GM18520 (cell line): ENCODE results near the gene CNIH3.
"Not testable (repeated sequence)": the region's sequence is repeated elsewhere in the genome, so short reads cannot be mapped to it uniquely, and the experiment has no call there.

Experiments
- ATAC-seq: cut with Tn5 transposase; IDR thresholded peaks from one replicate; pipeline ENCODE4 v1.9.1; 2021; ENCODE audit not compliant: unreplicated experiment

CNIH3 gene

DNA sequence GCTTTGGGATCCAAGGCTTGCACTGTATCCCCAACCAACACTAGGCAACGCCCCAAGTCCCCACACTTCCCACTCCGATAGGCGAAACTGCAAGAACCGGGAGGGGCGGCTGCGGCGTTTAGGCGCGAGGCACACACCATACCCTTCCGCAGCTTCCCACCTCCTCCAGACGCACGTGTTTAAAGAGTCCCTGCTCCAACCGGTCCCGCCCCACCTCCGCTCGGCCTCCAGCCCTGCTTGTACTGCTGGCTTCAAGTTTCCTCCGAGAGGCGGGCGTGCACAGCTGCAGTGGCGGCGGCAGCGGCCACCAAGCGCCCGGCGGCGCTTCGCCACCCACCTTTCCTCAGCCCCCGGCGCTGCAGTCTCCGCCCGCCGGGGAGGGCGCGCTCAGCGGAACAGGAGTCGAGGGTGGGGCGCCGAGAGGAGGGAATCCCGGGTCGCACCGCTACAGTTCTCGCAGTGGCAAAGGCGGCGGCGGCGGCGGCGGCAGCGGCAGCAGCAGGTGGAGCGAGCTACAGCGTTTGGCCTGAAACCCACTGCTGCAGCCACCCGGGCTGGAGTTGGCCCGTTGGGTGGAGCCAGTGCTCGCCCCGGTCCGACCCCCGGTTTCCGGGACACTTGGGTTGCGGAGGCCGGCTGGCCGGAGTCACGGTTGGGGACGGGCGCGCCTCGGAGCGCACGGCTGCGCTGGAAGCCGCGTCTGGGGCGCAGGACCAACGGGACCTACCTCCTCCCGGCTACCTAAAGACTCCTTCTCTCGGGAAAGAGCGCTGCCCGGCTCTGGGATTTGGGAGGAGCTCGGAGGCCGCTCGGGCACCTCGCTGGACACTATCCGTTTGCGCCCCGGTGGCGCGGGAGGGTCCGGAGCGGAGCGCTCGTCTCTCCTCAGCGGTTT, at the start of gene CNIH3:
Gene CNIH3, plus strand, starts transcription at position 457 of the 895 bp plus-strand sequence. CDS start 858 bp downstream, outside the sequence.
- ATAC-seq = no peak

DNA sequence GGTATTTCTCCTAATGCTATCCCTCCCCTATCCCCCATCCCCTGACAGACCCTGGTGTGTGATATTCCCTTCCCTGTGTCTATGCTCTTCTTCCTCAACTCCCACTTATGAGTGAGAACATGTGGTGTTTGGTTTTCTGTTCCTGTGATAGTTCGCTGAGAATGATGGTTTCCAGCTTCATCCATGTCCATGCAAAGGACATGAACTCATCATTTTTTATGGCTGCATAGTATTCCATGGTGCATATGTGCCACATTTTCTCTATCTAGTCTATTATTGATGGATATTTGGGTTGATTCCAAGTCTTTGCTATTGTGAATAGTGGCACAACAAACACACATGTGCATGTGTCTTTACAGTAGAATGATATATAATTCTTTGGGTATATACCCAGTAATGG, 49.6 kb upstream of the CNIH3 start:
- not testable (repeated sequence) for ATAC-seq

DNA sequence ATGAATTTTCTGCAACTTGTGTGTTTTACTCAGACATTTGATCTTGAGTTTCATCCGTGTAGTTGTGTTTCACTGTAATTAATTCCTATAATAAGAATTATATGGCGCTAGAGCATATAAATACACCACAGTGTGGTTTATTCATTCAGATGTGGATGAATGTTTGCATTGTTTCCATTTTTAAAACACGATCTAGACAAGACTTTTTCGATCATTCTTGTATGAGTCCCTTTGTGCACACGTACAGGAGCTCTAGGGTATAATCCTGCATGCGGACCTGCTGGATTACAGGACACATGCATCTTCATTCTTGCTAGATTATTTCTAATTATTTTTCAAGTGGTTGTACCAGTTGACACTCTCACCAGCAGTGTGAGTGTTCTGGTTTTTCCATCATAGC, 46.8 kb upstream of the CNIH3 start:
- ATAC-seq = no peak

DNA sequence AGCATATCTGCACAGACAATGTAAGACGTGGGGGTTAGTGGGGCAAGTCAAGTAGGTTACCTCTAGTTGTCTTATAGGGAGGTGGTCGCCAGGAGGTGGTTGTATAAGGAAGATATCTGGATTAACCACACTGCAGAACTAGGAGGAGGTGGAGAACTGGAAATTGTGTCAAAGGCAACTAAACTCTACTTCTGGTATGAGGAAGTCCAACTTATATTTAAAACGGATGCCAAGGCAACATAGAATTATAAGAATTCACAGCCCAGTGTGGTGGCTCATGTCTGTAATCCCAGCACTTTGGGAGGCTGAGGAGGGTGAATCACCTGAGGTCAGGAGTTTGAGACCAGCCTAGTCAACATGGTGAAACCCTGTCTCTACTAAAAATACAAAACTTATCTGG, 44.1 kb upstream of the CNIH3 start:
- ATAC-seq = not testable (repeated sequence)

DNA sequence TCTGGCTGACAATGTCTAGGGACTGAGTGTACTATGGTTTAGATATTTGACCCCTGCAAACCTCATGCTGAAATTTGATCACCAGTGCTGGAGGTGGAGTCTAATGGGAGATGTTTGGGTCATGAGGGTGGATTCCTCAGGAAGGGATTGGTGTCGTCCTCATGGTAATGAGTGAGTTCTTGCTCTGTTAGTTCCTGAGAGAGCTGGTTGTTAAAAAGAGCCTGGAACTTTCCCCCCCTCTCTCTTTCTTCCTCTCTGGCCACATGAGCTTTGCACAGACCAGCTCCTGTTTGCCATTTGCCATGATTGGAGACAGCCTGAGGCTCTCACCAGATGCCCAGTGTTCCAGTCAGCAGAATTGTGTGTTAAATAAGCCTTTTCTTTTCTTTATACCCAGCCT, 36.6 kb upstream of the CNIH3 start:
- ATAC-seq = no peak

DNA sequence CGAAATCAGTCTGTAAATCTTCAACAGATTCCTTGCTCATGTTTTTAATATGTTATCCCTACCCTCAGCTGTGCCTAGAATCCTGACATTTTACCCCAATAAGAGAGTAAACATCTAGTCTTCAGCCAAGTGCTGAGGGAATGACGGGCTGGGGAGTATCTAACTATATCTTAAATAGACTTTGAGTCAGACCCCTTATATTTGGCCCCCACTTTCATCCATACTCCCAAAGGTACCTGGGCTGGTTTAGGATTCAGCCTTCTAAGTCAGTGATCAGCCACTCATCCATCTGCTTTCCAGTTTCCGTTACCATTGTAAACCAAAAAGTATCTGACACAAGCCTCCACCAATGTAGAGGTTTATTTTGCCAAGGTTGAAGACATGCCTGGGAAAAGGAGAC, 36.1 kb upstream of the CNIH3 start:
- ATAC-seq = no peak

DNA sequence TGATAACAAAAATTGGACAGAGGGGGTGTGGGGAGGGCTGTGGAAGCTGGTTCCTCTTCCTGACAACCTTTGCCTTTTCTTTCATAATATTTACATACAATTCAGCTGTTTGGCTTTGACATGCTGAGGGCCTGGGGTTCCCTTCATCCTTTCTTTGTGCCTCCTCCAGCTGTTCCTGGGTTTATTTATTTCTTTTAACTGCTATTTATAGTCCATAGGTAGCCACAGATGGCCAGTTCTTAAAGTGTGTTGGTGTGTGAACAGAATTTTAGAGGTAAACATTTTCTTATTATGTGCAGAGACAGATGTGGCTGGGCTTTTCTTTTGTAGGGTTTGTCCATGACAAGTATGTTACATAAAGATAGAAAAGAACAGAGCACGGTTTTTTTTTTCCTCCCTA, 34.1 kb upstream of the CNIH3 start:
- ATAC-seq = no peak

DNA sequence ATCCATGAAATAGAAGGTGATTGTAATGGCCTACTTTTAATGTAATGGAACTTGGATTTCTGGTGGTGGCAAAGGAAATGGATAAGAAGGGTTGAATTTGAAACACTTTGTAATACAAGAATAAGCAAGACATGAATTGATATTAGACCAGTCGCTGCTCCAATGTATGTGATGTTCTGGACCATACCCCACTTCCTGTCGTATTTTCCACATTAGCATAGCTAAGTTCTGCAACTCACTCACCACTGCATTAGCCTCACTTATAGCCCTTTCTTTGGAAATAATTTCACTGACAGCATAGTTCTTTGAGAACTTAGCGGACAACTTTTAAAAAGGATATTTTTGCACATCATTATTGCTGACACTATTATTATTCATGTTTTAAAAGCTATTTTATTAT, 32.3 kb upstream of the CNIH3 start:
- no peak for ATAC-seq

DNA sequence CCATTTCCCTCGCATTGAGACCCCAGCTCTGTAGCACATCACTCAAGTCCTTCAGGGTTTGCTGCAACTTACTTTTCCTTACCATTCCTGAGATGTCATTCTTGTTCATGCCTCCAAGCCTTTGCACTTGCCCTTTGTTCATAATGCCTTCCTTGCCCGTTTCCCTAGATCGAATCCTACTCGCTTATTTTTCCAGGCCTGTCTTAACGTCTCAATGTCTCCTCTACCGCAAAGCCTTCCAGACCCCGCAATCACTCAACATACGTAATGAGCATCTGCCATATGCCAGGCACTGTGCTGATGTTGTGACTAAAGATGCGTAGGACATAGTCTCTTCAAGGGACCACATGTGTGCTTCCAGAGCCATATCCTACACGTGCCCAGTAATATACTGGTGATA, 31.1 kb upstream of the CNIH3 start:
- ATAC-seq = no peak

DNA sequence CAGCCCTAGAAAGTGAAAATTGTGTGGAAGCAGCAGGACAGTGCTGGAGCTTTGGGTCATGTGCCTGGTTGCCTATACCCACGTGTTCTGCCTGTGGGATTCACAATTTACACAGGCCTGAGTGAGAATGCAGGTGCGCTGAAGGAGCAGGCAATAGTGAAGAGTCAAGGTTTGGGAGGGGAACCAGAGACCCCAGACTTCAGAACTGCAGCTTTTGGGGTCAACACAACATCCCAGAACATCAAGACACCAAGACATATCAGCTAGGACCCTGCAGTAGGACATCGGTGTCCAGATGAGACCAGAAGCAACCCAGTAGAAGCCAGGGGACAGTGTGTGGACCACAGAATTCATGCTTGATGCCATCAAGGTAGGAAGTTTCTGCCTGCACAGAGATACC, 29.1 kb upstream of the CNIH3 start:
- ATAC-seq = no peak

DNA sequence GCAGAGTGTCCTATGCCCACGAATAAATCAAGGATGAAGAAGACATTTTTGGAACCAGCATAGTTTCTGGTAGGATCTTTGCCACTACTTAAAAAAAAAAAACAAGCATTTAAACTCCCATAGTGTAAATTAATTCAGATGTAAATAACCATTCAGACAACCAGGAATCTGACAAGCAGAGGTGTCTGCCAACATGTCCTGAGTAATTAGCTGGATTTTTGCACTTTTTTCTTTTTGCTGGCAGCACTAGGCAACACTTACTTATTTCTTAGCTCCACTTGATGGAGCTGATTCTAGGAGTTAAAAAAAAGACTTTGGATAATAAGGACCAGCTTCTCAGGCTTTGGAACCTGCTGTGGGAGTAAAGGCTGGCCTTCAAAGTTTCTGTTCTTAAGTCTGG, 27.6 kb upstream of the CNIH3 start:
- no peak for ATAC-seq

DNA sequence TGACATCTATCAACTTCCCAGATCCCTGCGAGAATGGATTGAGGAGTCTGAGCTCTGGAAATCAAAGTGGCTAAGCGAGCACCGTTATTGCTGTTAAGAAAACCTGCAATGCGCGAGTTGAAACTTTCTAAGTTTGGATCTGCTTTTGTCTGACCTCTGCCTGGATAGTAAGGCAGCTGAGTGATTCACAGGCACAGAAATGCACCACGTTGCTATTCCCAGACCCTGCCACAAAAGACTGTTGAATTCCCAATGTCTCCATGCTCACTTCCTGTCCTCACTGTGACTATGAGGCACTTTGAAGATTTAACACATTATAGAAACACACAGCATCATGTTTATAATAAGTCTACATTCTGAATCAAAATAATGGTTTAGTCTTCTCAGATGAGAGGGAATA, 27.1 kb upstream of the CNIH3 start:
- no peak for ATAC-seq

DNA sequence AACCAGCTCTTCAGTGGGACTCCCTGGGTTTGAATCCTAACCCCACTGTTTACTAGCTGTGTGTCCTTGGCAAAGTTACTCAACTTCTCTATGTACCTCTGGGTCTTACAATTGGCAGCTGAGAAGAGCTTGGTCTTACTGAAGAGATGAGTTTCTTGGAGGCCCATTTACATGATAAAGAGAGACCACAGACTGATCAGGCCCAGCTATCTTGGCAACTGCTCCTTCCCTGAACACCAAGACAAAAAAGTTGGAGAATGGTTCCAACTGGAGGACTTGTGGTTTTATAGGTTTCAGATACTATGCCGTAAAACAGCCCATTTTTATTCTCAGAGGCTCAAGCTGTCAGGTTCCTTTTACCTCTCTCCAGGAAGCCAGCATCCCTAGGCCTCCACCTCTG, 24.8 kb upstream of the CNIH3 start:
- no peak for ATAC-seq

DNA sequence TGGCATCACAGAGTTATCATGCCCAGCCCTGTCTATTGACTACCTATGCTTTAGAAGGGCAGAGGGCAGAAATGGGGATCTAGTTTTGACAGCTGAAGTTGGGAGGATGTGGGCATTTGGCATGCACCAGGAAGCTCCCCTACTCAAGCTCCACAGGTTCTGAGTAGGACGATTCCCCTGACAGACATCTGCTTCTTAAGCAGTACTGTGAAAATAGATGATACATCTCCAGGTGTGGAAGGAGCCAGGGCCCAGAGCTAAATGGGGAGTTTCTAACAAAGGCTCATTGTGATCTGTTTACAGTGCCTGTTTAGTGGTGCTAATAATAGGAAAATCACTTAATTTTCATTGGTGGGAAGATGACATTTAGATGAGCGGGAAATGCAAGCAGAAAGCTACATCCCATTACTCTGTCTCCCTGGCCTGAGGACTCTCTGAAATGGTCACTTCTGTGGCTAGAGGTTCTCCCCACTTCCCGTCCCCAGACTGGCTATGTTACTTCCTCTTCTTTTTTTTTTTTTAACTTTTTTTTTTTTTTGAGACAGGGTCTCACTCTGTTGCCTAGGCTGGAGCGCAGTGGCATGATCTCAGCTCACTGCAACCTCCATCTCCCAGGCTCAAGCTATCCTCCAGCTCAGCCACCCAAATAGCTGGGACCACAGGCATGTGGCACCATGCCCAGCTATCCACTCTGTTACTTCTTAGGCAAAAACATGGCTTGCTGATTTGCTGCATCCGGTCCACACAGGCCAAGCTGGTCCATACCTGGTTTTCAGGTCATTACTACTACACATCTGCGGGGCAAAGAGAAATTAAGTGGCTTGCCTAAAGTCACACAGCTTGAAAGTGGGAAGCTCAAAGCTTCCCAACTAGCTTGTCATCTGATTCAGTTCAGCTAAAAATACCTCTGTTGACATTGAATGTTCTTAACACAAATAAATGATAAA, 23.2 kb upstream of the CNIH3 start:
- no peak for ATAC-seq

DNA sequence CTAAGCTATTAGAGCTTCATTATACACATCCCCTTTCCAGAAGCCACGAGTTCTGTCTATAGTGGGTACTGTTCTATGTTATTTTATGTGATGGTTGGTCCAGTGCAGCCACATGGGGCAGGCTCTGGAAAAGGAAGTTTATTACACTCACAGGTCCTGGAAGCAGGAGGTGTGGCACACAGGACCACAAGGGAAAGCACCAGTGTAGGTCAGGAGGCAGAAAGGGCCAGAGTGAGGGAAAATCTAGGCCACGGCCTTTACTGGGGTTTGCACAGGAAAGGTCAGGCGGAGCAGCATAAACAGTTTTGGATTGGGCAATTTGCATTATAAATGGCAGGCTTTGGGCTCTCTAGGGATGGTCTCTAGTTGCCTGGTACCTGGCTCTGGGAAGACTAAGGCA, 21.8 kb upstream of the CNIH3 start:
- no peak for ATAC-seq

DNA sequence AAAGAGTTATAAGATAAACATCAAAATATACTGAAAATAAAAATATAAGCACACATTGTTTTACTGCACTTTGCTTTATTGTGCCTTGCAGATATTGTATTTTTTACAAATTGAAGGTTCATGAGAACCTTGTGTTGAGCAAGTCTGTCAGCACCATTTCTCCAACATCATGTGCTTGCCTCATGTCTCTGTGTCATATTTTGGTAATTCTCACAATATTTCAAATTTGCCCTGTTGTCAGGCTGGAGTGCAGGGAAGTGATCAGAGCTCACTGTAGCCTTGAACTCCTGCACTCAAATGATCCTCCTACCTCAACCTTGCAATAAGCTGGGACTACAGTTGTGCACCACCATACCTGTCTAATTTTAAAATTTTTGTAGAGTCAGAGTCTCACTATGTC, 21.3 kb upstream of the CNIH3 start:
- no peak for ATAC-seq

DNA sequence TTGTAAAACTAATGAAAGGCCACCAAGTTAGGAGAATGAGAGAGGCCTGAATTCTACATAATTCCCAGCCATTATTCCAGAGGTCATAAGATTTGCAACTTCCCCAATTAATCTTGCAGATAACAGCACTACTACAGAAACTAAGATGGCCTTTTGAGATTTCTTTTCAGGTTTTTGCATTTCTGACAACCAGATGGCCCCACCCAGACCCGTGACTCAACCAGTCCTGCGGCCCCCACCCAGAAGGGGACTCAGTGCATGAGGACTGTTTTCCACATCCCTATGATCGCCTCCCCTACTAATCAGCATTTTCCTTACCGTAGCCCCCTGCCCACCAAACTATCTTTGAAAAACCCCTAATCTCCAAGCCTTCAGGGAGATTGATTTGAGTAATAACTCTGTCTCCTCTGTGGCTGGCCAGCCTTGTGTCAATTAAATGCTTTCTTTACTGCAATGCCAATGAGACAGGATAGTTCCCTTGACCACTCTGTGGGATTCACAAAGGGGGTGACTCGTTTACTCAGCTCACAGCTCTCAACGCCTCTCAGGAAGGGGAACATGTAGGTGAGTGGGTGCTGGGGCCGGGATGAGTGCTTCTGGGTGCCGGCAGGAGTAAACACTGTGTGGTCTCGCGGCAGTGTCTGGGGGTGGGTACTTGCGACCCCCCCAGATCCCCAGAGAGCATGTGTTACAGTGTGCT, 10.5 kb upstream of the CNIH3 start:
- ATAC-seq = no peak

DNA sequence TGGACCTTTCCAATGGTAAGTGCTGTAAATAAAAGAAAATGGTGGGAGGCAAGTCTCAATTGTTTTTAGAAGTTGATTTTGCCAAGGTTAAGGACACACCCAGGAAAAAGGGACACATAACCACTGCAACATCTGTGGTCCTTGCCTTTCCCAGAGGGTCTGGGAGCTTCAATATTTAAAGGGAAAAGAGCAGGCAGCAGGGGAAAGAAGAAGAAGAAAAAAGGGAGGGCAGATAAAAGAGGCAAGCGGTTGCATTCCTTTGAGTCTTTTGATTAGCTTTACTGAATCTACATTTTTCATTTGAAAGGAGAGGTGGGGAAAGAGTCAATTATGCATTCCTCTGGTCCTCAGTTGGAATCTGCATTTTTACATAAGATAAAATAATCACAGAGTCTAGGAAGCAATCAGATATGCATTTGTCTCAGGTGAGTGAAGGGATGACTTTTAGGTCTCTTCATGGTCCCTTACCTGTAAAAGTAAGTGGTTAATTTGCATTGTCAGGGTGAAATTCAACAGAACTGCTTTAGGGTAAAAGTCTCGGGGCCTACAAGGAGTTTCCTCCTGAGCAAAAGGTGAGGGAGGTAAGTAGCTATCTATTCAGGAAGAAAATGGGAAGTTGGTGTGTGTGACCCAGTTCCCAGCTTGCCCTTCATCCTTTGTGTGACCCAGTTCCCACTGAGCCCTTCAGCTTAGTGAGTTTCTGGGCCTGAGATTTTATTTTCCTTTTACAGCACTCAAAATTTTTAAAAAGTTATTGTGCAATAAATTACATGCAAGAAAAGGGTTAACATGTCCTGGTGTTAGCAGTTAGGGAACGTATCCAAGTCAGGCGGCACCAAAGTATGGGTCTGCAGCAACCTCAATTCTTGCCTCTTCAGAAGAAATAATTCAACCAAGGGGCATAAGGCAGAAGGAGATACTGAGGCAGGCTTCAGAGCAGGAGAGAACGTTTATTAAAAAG, 8.6 kb upstream of the CNIH3 start:
- ATAC-seq = no peak

DNA sequence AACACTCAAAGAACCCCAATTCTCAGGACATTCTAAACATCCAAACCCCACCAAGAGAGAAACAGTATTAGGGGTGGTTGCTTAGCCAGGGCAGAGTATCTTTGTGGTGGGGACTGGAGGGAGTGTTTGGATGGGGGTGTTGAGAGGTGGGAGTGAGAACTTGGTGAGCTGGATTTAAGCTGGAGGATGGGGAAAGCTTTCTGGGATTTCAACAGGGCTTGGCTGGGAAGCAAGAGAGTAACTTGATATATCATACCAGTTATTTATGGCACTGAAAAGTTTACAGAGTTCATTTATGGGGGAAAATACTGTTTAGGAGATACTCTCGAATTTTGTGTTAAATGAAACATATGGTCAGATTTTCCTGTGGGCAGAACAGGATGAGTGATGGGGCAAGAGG, 6.8 kb upstream of the CNIH3 start:
- ATAC-seq = no peak

DNA sequence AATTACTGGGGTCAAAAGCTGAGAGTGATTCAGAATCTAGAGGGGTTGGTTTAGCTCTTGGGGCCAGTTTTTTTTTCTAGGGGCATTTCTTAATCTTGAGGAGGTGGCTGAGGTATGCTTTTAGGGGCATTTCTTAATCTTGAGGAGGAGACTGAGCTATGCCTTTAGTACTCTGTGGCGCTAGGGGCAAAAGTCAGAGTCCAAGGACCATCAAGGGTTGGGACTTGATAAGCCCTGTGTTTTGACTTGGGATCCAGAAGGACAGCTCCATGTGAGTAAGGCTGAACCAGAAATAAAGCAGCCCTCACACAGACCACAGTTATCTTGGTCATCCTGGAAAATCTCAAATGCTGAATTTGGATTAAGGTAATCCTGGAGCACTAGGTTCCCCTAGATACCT, 3.9 kb upstream of the CNIH3 start:
- ATAC-seq = no peak
